ENCODE data around the gene FCHSD2. TPM values are rescaled to one million over a fixed set of nuclear protein-coding genes. Genes with fewer than 3 reads are reported as not detected.

FCHSD2 gene
- total and polyA plus RNA-seq, 2 donors (not counting 1 experiment from before 2014, with no cell fraction given): 113 to 189 TPM

DNA sequence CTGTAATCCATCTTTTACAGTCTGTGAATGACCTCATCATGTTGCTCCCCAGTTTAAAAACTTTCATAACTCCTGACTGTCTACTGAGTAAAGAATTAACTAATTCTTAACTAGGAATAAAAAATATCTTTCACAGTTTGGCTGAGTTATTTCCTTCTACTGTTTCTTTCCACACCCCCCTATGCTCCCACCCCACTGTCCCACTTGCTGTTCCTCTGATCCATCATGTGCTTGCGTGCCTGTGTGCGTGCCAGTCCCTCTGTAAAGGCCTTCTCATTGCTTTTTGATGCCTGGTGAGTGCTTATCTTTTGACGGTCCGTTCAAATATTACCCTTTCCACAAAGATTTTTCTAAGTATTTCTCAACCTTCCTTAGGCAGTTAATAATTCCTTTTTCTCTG, 272.3 kb downstream of the FCHSD2 start:
- CTCF ChIA-PET: no interaction called here
- ATAC-seq (ENCODE audit: low read depth): no peak

DNA sequence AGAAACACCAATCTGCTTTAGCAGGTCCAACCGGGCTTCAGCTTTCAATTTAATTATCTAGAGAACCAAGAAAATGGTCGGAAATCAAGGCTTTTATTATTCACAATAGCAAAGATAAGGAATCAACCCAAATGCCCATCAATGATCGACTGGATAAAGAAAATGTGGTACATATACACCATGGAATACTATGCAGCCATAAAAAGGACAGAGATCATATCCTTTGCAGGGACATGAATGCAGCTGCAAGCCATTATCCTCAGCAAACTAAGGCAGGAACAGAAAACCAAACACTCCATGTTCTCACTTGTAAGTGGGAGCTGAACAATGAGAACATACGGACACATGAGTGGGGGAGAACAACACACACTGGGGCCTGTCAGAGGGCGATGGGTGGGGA, 274.1 kb downstream of the FCHSD2 start:
- CTCF ChIA-PET: interaction anchor here (0.7 kb wide), 1 partner anchor 310 kb away, joined by 4 read pairs; no protein-coding TSS in a partner anchor
- H3K4me2 ChIP-seq (replicated peaks; ENCODE audit: low read depth, low read length, poor library complexity, severe bottlenecking): no peak overlapping the region

More for the DNA sequence above, 272.3 kb downstream of the FCHSD2 start:
- intact Hi-C loops (cut with micrococcal nuclease): no loop called here
- no peak overlapping the region for H3K4me3 ChIP-seq (ENCODE audit: control extremely low read depth in 1 of 5, extremely low read depth in 1 of 5, insufficient read depth in 1 of 5, low read depth in 2 of 5, low read length in 4 of 5)
- no peaks in the 10 kb centered on the region for H3K4me1 ChIP-seq (ENCODE audit: control insufficient read depth in 2 of 2, insufficient read depth in 2 of 2, low read length in 2 of 2)
- H3K79me2 ChIP-seq (ENCODE audit: control insufficient read depth, insufficient read depth, low read length): peaks cover 70% of the 10 kb centered on the region
- peaks cover 5% of the 10 kb centered on the region for H4K20me1 ChIP-seq (ENCODE audit: control insufficient read depth, insufficient read depth, low read length, poor library complexity, severe bottlenecking)
- H2AFZ ChIP-seq (ENCODE audit: insufficient read depth, low read depth, low read length, poor library complexity, severe bottlenecking): no peak overlapping the region
- Mint-ChIP-seq H3K4me1 (peaks cover 12% of the 10 kb centered on the region), H3K27me3 (no peaks in the 10 kb centered on the region), H3K4me3 (no peak overlapping the region), H3K27ac (peak overlapping the region; percentile 18), H3K9me3 (ENCODE audit: insufficient read depth) (no peaks in the 10 kb centered on the region)
- H3K36me3 ChIP-seq (replicated peaks in 1 of 2; ENCODE audit: control extremely low read depth in 1 of 2, control insufficient read depth in 1 of 2, extremely low read depth in 1 of 2, insufficient read depth in 2 of 2, low read length in 1 of 2): peaks cover 8 to 83% of the 10 kb centered on the region in 2 experiments
- 44% methylated on average over 2 of the region's 4 CpGs for WGBS (ENCODE audit: insufficient coverage)
- TF ChIP-seq EZH2 (IDR thresholded peaks at IDR 0.05; ENCODE audit: borderline replicate concordance, insufficient read depth, low read depth, low read length, poor library complexity, severe bottlenecking) (no peak), CTCF (IDR thresholded peaks at IDR 0.05) (no peak)
- H3K27ac ChIP-seq (ENCODE audit: low read length in 2 of 2): peak overlapping the region in 1 of 2 donors; percentile 67
- no peaks in the 10 kb centered on the region for H3K9me3 ChIP-seq (ENCODE audit: control extremely low read depth in 1 of 3, control insufficient read depth in 2 of 3, insufficient read depth in 1 of 3, low read length in 2 of 3)
- no peak for DNase-seq
- H3K4me2 ChIP-seq (replicated peaks; ENCODE audit: low read depth, low read length, poor library complexity, severe bottlenecking): no peak overlapping the region
- H3K27me3 ChIP-seq (replicated peaks in 1 of 4; ENCODE audit: control extremely low read depth in 1 of 4, control insufficient read depth in 3 of 4, insufficient read depth in 4 of 4, low read length in 3 of 4): no peaks in the 10 kb centered on the region
- no peak overlapping the region for H3K9ac ChIP-seq (ENCODE audit: low read length)
- POLR2A ChIA-PET: no interaction called here

More for the DNA sequence above, 274.1 kb downstream of the FCHSD2 start:
- TF ChIP-seq EZH2 (IDR thresholded peaks at IDR 0.05; ENCODE audit: borderline replicate concordance, insufficient read depth, low read depth, low read length, poor library complexity, severe bottlenecking) (no peak), CTCF (IDR thresholded peaks at IDR 0.05) (no peak)
- Histone ChIP-seq H3K9ac (ENCODE audit: low read length) (no peak overlapping the region), H3K4me1 (ENCODE audit: control insufficient read depth in 2 of 2, insufficient read depth in 2 of 2, low read length in 2 of 2) (no peaks in the 10 kb centered on the region), H3K79me2 (ENCODE audit: control insufficient read depth, insufficient read depth, low read length) (peaks cover 58% of the 10 kb centered on the region), H3K9me3 (ENCODE audit: control extremely low read depth in 1 of 3, control insufficient read depth in 2 of 3, insufficient read depth in 1 of 3, low read length in 2 of 3) (no peaks in the 10 kb centered on the region), H4K20me1 (ENCODE audit: control insufficient read depth, insufficient read depth, low read length, poor library complexity, severe bottlenecking) (peaks cover 10% of the 10 kb centered on the region), H3K4me3 (ENCODE audit: control extremely low read depth in 1 of 5, extremely low read depth in 1 of 5, insufficient read depth in 1 of 5, low read depth in 2 of 5, low read length in 4 of 5) (no peak overlapping the region), H3K27me3 (replicated peaks in 1 of 4; ENCODE audit: control extremely low read depth in 1 of 4, control insufficient read depth in 3 of 4, insufficient read depth in 4 of 4, low read length in 3 of 4) (no peaks in the 10 kb centered on the region), H3K36me3 (replicated peaks in 1 of 2; ENCODE audit: control extremely low read depth in 1 of 2, control insufficient read depth in 1 of 2, extremely low read depth in 1 of 2, insufficient read depth in 2 of 2, low read length in 1 of 2) (peaks cover 9 to 86% of the 10 kb centered on the region in 2 experiments), H2AFZ (ENCODE audit: insufficient read depth, low read depth, low read length, poor library complexity, severe bottlenecking) (no peak overlapping the region), H3K27ac (ENCODE audit: low read length in 2 of 2) (no peak overlapping the region)
- DNase-seq (no peak), ATAC-seq (ENCODE audit: low read depth) (no peak)
- POLR2A ChIA-PET: no interaction called here
- H3K27me3 Mint-ChIP-seq: no peaks in the 10 kb centered on the region
- 100% methylated on average over 1 of the region's 5 CpGs for WGBS (ENCODE audit: insufficient coverage)
- H3K27ac Mint-ChIP-seq: no peak overlapping the region
- H3K9me3 Mint-ChIP-seq (ENCODE audit: insufficient read depth): no peaks in the 10 kb centered on the region
- H3K4me1 Mint-ChIP-seq: peaks cover 14% of the 10 kb centered on the region
- intact Hi-C loops (cut with micrococcal nuclease): no loop called here
- no peak overlapping the region for H3K4me3 Mint-ChIP-seq

Measured in B cell (primary cell).